Ovary (tissue), 9 donors: Measurements from ENCODE around the gene C5orf15. TPM values are rescaled to one million over a fixed set of nuclear protein-coding genes. Genes with fewer than 3 reads are reported as not detected.
"Not testable (repeated sequence)": the region's sequence is repeated elsewhere in the genome, so short reads cannot be mapped to it uniquely, and the experiment has no call there.

Experiments used
- DNase-seq, 5 donors: peaks; one replicate each; pipeline ENCODE4 v3.0.0-alpha.2; 2019 to 2020
- H3K27ac ChIP-seq, 2 donors: fragments of 200-600 bp; one replicate each; pipeline versions ENCODE4 v1.5.1 to v1.8.0; 2019 to 2022
- H3K27me3 ChIP-seq: fragments of 200-600 bp; one replicate; pipeline ENCODE4 v1.8.0; 2022
- H3K36me3 ChIP-seq: fragments of 200-600 bp; sonication (generic); one replicate; pipeline ENCODE4 v1.5.1; 2019
- H3K4me1 ChIP-seq: one replicate; pipeline ENCODE4 v1.8.1; 2013; ENCODE audit warnings: mild to moderate bottlenecking, moderate library complexity; ENCODE audit not compliant: insufficient read depth
- H3K4me3 ChIP-seq: fragments of 200-600 bp; sonication (generic); one replicate; pipeline ENCODE4 v1.5.1; 2017
- H3K9me3 ChIP-seq, 2 donors: fragments of 200-600 bp in 1 of 2; sonication (generic) in 1 of 2; one replicate each; pipeline versions ENCODE4 v1.5.1 to v1.8.1; 2013 to 2019; ENCODE audit warnings: mild to moderate bottlenecking in 1 of 2, moderate library complexity in 1 of 2
- CTCF ChIP-seq, 3 donors: fragments of 450-650 bp in 2 of 3; fragments of 200-600 bp in 1 of 3; IDR thresholded peaks; one replicate each; pipeline versions ENCODE4 v1.5.1 to v1.8.0; 2016 to 2022; ENCODE audit warnings: antibody characterized with exemption in 3 of 3, mild to moderate bottlenecking in 1 of 3
- EP300 ChIP-seq: sonication (generic); formaldehyde crosslinking; IDR thresholded peaks from one replicate; pipeline ENCODE4 v1.6.1; 2017; ENCODE audit warnings: antibody characterized with exemption
- POLR2A ChIP-seq: fragments of 450-650 bp; IDR thresholded peaks from one replicate; pipeline ENCODE4 v1.6.1; 2017; ENCODE audit warnings: antibody characterized with exemption, mild to moderate bottlenecking, moderate library complexity
- WGBS, 3 donors: extraction: QIAGEN DNeasy Blood & Tissue Kit in 1 of 3; methylation state at CpG; one replicate each; pipeline versions ENCODE4 v1.1.5 to v1.1.7; 2013 to 2017; 5-methylcytosine and 5-hydroxymethylcytosine counted together
- intact Hi-C, 4 donors: fragments of 100-400 bp; cut with DNase I; formaldehyde crosslinking; loops; one replicate each; pipeline versions ENCODE4 v1.11.0 to v1.15.1; 2022 to 2023
- polyA plus RNA-seq, 2 donors: library from polyadenylated mRNA; stranded (reverse); fragments of 200-250 nt in 1 of 2; fragments of 350-450 nt in 1 of 2; fragmentation: Illumina TruSeq in 1 of 2; extraction: RNeasy Lipid Tissue Mini Kit (QIAGEN cat#74804) in 1 of 2; gene quantifications; one replicate each; pipeline ENCODE4 v1.2.3, GENCODE V29; 2013 to 2014
- total RNA-seq, 7 donors: library from RNA; depleted of rRNA in 2 of 7; stranded (reverse); fragments of >200 nt in 2 of 7; fragmentation: NEBNext Ultra II Directional in 3 of 7; extraction: Animal tissue kit (Norgen Biotek cat#: 25700) in 3 of 7; gene quantifications; one replicate each; pipeline versions ENCODE4 v1.1.0 to v1.2.4, GENCODE V29; 2016 to 2023
- donor health status: DM: no; HTN: no; CAD: no; lungs with moderate emphysema.
- donor health status: DM: no; HTN: no; CAD: no.
- donor health status: Bipolar disorder and iron deficiency.
- donor health status: DM: yes; HTN: yes; CAD: no.
- donor health status: DM: no; HTN: no; CAD: no.
- donor health status: DM: yes; HTN: yes; CAD: no.

The C5orf15 gene
- total and polyA plus RNA-seq, 9 donors, result 26.9 to 102 (median 34.5) TPM

GRCh38 chr5:133936651-133937015 is 31.8 kb downstream of the C5orf15 start:
- TF ChIP-seq CTCF (IDR thresholded peaks at IDR 0.05), result no peak
- TF ChIP-seq POLR2A, result no peak
- TF ChIP-seq EP300, result no peak
- intact Hi-C loops, result no loop called here
- Histone ChIP-seq H3K9me3 (no peaks in the 10 kb centered on the region), H3K27ac (no peak overlapping the region), H3K4me3 (no peak overlapping the region), H3K4me1 (no peaks in the 10 kb centered on the region), H3K36me3 (no peaks in the 10 kb centered on the region), H3K27me3 (no peaks in the 10 kb centered on the region)
- DNase-seq, result no peak
- 20 to 38% (median 26%) methylated on average over 3 of the region's 3 CpGs for WGBS, 3 donors

- H3K27ac ChIP-seq, H3K27me3 ChIP-seq, DNase-seq, H3K9me3 ChIP-seq, H3K4me1 ChIP-seq, H3K36me3 ChIP-seq, H3K4me3 ChIP-seq, intact Hi-C loops: not testable (repeated sequence)
- WGBS, 3 donors, result 88 to 93% (median 90%) methylated on average over 10 of the region's 10 CpGs
Observed at GRCh38 chr5:133935991-133936650, 32.3 kb downstream of the C5orf15 start.

- H3K4me3 ChIP-seq, result no peak overlapping the region
- no peaks in the 10 kb centered on the region for H3K27me3 ChIP-seq
- DNase-seq, result no peak
- intact Hi-C loops, result no loop called here
- WGBS, 3 donors, result 84 to 95% (median 87%) methylated on average over 5 of the region's 5 CpGs
- no peaks in the 10 kb centered on the region for H3K4me1 ChIP-seq
- H3K36me3 ChIP-seq, result no peaks in the 10 kb centered on the region
- H3K9me3 ChIP-seq, result no peaks in the 10 kb centered on the region
- no peak overlapping the region for H3K27ac ChIP-seq
- TF ChIP-seq EP300 (no peak), CTCF (IDR thresholded peaks at IDR 0.05) (no peak), POLR2A (no peak)
Observed at GRCh38 chr5:133935667-133935940, 32.8 kb downstream of the C5orf15 start.

- no peaks in the 10 kb centered on the region for H3K4me1 ChIP-seq
- H3K9me3 ChIP-seq, result no peaks in the 10 kb centered on the region
- TF ChIP-seq CTCF (IDR thresholded peaks at IDR 0.05) (no peak), EP300 (no peak), POLR2A (no peak)
- 85 to 91% (median 91%) methylated on average over 5 of the region's 5 CpGs for WGBS, 3 donors
- no peak overlapping the region for H3K27ac ChIP-seq
- intact Hi-C loops, result no loop called here
- H3K36me3 ChIP-seq, result no peaks in the 10 kb centered on the region
- H3K4me3 ChIP-seq, result no peak overlapping the region
- DNase-seq, result no peak
- H3K27me3 ChIP-seq, result no peaks in the 10 kb centered on the region
Observed at GRCh38 chr5:133934822-133935666, 33.4 kb downstream of the C5orf15 start.

- no peaks in the 10 kb centered on the region for H3K27me3 ChIP-seq
- no peaks in the 10 kb centered on the region for H3K4me1 ChIP-seq
- intact Hi-C loops, result no loop called here
- no peaks in the 10 kb centered on the region for H3K9me3 ChIP-seq
- H3K27ac ChIP-seq, result no peak overlapping the region
- no peak for DNase-seq
- no peak overlapping the region for H3K4me3 ChIP-seq
- WGBS, 3 donors, result 60 to 75% (median 69%) methylated on average over 5 of the region's 5 CpGs
- no peaks in the 10 kb centered on the region for H3K36me3 ChIP-seq
- TF ChIP-seq EP300 (no peak), POLR2A (no peak), CTCF (IDR thresholded peaks at IDR 0.05) (no peak)
Observed at GRCh38 chr5:133934311-133934710, 34.1 kb downstream of the C5orf15 start.
